SHP77 (cell line): ENCODE data around the gene HSP90B1.
A peak's percentile ranks its signal among the peaks of the same experiment; 100 is the strongest.

Source experiments
- DNase-seq, 2 experiments: peaks; one replicate each; lab custom pipeline; 2025; lab: John Stamatoyannopoulos, UW

Gene HSP90B1

DNA sequence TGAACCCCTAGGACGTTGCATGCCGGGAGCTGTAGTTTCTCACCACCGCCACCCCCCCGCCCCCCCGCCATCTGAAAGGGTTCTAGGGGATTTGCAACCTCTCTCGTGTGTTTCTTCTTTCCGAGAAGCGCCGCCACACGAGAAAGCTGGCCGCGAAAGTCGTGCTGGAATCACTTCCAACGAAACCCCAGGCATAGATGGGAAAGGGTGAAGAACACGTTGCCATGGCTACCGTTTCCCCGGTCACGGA, 501 bp upstream of the HSP90B1 start:
- DNase-seq, result peak; percentile 92 to 94

DNA sequence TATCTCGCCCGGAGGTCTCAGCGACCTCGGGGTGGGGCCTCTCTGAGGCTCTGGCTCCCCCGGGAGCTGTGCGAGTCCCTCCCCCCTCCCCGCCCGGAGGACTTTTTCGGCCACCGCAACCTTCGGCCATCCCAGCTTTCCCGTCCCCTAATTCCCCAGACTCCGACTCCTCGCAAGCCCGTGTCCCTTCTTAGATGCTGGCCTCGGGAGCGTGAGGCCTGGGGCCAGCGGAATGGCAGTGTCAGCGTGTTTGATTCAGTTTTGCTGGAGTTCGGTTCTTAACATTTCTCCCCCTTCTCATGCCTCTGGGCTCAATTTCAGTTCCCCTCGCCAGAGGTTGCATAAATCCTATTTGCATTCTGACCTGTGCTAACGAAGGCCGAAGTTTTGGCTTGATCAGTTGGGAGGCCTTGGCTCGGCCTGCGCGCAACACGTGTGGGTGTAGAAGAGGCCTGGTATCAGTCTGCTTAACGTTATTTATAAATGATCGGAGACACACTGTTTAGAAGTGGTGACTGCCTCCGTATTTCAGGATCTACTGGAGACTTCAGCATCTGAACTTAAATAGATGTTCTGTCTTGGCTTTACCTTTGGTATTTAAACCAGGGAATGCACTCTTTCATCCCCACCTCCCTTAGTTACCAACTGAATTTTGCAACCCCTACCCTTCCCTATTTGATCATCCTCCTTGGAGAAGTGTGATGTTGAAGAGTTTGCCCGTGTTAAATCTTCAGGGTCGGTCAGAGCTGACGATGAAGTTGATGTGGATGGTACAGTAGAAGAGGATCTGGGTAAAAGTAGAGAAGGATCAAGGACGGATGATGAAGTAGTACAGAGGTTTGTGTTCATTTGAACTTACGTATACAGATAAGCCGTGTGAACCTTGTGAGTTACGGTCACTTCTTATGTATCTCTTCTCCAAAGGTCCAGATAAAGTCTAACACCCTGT, 851 bp downstream of the HSP90B1 start:
- peak in 1 of 2 experiments; percentile 21 for DNase-seq

DNA sequence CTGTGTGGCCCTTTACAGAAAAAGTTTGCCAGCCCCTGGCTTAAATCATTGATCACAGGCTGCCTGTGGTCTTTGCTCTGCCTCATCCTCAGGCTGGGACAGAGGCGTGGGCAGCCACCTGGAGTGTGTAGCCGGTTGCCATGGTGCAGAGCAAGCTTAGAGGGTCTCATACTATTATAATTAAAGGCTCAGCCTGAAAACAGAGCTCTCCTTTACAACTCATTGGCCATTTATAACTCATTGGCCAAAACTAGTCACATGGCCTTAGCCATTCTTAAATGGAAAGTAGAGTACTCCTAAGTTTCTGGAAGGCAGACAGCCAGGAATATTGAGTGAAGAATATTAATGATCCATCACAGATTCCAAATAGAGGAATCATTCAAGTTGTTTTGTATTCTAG, 3.0 kb downstream of the HSP90B1 start:
- no peak for DNase-seq

DNA sequence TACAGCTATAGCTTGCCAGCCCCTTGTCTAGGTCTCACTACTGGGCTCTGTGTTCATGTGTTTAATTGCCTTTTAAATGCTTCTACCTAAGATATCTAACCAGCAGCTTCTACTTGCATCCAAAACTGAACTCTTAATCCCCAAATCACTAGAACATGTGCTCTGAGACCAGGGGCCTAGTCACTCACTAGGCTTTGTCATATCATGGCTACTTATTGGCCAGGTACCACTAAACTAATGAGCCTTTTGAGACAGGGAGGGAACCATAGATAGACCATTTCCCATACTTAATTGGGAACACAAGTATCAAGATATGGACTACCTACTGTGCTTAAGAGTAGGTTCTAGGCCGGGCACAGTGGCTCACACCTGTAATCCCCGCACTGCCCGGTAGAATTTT, 6.5 kb downstream of the HSP90B1 start:
- no peak for DNase-seq

DNA sequence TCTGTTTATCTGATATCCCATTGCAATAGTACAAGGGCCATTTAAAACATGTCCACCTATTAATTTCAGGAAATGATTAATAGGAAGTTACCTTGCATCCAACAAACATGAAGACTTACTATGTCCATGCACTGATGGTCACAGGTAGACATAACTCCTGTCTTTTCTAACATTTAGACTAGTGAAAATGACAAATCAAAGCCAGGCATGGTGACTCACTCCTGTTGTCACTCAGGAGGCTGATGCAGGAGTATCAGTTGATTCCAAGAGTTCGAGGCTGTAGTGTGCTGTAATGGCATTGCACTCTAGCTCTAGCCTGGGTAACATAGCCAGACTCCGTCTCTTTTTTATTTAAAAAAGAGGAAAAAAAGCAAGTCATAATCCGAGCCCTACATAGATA, 14.8 kb downstream of the HSP90B1 start:
- DNase-seq, result no peak

DNA sequence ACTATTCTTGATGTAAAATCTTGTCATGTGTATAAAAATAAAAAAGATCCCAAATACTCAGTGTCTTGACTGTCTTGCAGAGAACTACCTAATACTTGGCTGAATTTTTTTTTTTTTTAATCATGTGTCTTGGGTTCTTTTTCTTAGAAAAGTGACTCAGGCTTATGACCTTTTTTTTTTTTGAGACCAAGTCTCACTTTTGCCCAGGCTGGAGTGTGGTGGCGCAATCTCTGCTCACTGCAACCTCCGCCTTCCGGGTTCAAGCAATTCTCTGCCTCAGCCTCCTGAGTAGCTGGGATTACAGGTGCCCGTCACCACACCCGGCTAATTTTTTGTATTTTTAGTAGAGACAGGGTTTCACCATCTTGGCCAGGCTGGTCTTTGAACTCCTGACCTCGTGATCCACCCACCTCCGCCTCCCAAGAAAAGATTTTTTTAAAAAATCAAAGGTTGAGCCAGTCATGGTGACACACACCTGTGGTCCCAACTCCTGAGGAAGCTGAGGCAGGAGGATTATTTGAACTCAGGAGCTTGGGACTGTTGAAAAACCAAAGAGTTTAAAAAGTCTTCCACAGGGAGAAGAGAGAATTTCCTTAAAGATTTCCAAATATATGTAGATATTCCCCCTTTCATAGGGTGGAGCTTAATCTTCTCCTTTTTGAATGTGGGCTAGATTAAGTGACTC, 17.8 kb downstream of the HSP90B1 start:
- DNase-seq, result no peak

DNA sequence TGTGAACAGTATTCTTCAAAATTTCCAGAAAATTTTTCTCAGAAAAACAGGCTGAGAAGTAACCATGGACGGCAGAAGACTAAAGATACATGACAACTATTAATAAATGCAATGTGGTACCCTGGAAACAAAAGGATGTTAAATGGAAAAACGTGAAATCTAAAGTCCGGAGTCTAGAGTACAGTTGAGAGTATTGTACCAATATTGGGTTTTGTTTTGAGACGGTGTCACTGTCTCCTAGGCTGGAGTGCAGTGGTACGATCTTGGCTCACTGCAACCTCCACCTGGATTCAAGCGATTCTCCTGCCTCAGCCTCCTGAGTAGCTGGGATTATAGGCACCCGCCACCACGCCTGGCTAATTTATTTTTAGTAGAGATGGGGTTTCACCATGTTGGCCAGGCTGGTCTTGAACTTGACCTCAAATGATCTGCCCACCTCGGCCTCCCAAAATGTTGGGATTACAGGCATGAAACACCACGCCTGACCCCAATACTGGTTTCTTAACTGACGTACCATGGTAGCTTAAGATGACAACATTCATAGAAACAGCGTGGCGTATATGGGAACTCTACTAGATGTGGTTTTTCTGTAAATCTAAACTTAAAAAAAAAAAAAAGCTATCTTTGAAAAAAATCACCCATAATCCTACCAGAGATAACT, 18.7 kb downstream of the HSP90B1 start:
- no peak for DNase-seq

DNA sequence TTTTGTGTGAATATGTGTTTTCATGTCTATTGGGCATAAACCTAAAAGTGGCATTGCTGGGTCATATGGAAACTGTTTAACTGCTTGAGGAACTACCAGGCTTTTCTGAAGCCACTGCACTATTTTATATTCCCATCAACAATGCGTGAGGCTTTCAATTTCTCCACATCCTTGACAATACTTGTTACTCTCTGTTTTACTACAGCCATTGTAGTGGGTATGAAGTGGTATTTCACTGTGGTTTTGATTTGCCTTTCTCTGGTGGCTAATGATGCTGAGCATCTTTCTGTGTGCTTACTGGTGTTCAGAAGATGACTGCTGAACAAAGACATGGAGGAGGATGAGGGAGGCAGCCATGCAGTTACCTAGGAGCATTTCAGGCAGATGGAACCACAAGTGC, 22.3 kb downstream of the HSP90B1 start:
- no peak for DNase-seq

DNA sequence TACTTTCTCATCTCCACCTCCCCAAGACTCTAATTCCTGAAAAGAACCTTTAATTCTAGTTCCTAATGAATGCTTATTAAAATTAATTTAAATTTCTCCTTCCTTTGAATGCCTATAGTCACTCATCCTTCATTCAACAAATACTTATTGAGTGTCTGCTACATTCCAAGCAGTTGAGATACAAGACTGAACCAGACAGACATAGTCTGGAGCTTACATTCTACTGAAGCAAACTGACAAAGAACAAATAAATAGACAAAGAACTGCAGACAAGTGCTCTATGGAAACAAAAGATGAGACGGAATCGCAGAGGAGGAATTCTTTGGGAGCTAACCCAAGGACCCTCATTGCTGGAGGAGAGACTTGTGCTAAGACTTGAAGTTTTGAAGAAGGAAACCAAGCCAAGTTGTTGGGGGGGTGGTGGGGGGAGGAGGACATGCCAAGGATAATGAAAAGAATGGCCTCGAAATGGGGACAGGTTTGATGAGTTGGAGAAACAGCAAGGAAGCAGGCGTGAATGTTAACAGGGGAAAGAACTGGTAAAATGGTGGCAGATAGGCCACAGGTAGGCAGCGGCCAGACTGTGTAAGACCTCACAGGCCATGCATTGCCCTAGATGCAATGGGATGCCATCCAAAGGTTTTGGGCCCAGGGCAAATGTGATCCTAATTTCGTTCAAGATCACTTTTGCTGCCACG, 25.8 kb downstream of the HSP90B1 start:
- DNase-seq, result no peak

DNA sequence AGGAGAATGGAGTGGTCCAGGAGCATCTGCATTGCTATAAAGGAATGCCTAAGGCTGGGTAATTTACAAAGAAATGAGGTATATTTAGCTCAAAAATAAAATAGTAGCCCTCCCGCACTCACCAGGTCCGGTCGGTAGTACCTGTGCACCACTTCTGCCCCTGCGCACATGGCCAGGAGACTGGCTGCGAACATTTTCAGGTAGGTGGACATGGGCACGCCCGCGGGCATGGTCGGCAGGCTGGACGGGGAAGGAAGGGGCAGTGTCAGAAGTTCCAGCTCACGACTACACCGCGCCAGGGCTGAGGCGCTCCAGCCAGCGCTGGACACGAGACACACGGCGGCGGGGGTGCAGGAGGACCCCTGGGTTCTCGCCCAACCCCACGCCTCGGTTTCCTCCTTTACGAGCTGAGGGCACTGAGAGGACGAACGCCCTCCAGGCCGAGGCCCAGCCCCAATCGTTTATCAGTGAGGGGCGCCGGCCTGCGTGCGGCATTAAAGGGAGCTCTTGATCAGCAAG, 26.4 kb downstream of the HSP90B1 start:
- peak in 1 of 2 experiments; percentile 38 for DNase-seq

DNA sequence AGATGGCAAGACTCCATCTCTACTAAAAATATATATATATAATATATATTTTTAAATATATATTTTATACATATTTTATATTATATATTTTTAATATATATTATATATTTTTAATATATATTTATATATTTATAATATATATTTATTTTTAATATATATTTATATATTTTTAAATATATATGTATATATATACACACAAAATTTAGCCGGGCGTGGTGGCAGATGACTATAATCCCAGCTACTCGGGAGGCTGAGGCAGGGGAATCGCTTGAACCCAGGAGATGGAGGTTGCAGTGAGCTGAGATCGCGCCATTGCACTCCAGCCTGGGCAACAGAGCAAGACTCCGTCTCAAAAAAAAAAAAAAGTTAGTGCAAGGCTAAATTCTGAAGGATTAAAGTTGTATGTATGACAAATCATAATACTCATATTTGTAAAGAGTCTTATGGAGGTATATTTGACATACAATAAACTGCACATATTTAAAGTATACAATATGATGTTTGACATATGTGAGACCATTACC, 27.7 kb downstream of the HSP90B1 start:
- DNase-seq, result no peak

DNA sequence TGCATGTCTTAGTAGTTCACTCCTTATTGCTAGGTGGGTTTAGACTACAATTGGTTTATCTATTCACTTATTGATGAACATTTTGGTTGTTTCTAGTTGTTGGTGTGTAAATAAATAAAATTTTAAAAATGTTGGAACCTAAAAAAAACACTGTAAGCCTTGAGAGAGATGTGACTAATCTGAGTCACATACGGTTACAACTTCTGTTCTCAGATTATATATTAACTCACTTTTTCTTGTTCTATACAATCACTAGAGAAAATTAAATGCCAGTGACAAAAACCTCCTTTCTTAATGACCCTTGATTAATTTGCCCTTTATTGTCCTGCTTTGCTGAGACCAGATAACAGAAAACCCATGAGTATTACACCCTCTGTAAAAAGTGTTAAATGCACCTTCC, 28.4 kb downstream of the HSP90B1 start:
- DNase-seq, result no peak

DNA sequence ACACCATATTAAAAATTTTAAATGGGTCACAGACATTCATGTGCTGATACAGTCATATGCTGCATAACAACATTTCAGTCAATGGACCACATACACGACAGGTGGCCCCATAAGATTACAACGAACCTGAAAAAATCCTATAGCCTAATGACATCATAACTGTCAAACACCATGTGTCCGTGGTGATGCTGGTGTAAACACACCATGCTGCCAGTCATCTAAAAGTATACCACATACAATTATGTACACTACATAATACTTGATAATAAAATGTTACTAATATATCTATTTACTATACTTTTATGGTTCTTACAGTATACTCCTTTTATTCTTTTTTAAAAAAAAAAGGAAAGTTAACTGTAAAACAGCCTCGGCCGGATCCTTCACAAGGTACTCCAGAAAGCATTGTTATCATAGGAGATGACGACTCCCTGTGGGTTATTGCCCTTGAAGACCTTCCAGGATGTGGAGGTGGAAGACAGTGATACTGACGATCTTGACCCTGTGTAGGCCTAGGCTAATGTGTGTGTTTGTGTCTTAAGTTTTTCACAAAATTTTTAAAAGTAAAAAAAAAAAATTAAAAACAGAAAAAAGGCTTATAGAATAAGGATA, 30.5 kb downstream of the HSP90B1 start:
- DNase-seq, result no peak

DNA sequence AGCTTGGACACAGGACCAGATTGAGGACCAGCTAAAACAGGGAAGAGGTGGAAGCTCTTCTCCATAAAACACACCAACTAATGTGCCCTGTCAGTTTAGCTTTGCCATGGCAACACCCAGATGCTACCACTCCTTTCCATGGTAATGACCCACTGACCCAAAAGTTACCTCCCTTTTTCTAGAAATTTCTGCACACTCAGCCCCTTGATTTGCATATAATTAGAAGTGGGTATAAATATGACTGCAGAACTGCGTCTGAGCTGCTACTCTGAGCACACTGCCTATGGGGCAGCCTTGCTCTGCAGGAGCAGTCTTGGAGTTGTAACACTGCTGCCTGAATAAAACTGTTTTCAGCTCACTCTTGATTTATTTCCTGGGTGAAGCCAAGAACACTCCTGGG, 32.3 kb downstream of the HSP90B1 start:
- DNase-seq, result no peak

DNA sequence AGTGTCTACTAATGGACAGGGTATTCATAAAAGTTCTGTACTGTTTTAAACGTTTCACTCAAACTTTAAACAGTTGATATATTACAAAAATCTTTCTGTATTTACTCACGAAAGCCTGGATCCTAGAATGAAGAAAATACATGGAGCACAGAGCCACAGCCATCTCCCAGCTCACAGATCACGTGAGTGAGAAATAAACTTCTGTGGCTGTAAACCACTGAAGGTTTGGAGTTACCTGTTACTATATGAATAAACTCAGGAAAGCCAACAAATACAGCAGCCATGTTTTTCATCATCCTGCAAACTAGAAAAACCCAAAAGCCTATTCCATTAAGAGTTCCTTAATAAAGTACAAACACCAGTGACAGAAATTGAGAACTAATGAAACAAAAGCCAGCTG, 34.6 kb downstream of the HSP90B1 start:
- no peak for DNase-seq

DNA sequence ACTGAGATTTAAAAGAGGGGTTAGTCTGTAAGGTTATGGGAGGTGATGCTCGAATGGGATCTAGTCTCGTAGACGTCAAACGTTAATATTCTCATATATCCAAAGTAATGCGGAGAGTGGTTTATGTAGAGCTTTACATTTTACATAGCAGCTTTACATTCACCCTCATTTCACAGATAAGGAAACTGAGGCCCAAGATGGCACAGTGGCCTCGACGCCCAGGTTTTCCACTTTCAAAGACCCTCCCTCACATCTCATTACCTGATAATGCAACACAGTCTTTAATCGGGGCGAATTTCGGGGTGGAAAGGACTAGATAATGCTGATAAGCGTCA, 35.0 kb downstream of the HSP90B1 start:
- no peak for DNase-seq

DNA sequence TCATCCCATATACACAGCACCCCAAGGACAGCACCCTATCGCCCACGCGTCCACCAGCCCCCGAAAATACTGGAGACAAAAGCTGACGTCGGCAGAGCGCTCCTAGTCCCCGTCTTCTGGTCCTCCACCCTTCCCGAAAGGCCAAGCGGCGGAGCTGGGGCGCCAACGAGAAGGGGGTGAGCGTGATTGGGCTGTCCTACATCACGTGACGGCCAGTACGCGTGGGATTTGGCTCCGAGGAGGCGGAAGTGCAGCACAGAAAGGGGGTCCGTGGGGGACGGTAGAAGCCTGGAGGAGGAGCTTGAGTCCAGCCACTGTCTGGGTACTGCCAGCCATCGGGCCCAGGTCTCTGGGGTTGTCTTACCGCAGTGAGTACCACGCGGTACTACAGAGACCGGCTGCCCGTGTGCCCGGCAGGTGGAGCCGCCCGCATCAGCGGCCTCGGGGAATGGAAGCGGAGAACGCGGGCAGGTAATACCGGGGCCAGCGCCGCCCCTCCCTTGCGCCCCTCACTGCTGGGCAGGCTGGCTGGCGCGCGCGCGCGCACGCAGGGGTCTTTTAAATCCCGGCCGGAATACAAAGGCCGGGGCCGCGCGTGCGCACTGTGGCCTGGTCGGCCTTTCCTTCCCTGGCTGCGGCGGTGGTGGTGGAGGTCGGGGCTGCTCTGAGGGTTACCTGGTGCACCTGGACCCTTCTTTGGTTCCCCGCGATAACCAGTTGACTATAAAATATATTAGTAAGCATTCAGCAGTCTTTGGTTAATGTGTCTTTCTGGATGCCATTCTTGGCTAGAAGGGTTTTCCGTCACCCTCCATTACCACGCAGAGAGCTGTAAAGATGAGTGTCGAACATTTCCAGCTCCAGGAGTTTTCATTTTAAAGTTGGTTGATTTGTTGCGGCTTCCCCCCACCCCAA, 35.6 kb downstream of the HSP90B1 start, which contains the start of gene TDG:
TDG (plus strand) TSS at position 283 of the 915 bp plus-strand sequence; CDS start at position 449, 166 bp downstream.
- DNase-seq, result peak; percentile 98

DNA sequence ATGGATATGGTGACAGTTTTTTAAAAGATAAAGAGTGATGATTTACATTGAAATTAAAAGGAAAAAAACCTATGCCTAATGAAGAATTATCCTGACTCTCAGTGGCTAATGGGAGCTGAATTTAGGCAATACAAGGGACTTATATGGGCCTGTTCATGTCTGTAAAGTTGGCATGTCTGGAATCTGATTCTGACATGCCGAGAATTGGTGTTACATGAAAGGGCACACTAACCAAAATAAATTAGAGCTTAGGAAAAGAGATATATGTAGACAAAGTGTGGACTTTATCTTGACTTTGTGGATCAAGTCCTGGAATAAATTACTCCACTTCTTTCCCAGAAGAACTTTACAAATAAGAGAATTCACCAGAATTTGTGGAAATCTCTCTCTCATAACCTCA, 36.5 kb downstream of the HSP90B1 start:
- DNase-seq, result no peak

DNA sequence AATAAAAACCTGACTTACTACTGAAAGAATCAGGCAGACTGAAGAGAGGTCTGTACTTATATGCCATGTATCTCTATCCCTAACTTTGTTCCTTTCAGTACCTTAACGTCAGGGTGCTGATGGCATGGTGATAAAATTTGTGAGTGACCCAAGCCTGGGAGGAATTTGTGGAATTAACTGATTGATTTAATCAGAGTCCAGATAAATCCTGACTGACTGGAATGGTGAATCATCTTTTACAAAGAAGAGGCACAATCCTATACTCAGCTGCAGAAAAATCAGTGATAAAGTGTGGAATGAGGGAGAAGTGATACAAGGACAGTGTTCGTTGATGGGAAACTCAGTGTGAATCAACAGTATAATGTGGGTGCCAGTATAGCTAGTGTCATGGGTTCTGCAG, 39.2 kb downstream of the HSP90B1 start:
- no peak for DNase-seq

DNA sequence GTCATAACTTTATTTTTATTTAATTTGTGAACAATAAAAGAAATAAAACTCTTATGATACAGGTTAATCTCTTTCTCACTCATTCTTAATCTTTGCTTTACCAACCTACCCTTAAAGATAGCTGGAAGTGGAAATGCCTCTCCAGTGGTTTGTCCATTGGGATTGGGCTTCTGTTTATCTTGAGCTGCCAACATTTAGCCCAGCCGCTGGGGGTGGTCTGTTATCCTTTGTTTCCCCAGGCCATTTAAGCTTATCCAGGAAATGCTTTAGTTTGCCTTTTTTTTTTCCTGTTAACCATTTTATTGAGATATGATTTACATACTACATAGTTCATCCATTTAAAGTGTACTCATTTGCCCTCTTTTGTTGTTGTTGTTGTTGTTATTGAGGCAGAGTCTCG, 43.7 kb downstream of the HSP90B1 start:
- no peak for DNase-seq

DNA sequence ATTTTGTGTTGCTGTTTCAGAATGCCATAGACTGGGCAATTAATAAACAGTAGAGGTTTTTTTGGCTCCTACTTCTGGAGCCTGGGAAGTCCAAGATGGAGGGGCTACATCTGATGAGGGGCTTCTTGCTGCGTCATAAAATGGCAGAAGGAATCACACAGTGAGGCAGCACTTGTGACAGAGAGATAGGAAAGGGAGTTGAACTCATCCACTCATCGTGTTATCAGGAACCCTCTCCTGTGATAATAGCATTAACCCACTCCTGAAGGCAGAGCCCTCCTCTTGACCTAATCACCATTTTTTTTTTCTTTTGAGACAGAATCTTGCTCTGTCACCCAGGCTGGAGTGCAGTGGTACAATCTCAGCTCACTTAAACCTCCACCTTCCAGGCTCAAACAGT, 45.2 kb downstream of the HSP90B1 start:
- no peak for DNase-seq
